H1 (cell line): Measurements from ENCODE around the gene CRKL.

Source experiments
- CTCF ChIP-seq, 3 experiments: IDR thresholded peaks; 1 replicate in 2 of 3; 2 replicates in 1 of 3; pipeline versions ENCODE4 v1.5.1 to v1.6.1; 2011; ENCODE audit warnings: low read length in 3 of 3, mild to moderate bottlenecking in 3 of 3, inconsistent platforms in 2 of 3, low read depth in 1 of 3, moderate library complexity in 1 of 3; ENCODE audit not compliant: insufficient read depth in 1 of 3; ENCODE audit errors: control extremely low read depth in 1 of 3
- MAX ChIP-seq: IDR thresholded peaks from 2 replicates; pipeline ENCODE4 v1.6.1; 2012; ENCODE audit warnings: inconsistent platforms
- NRF1 ChIP-seq: IDR thresholded peaks from 2 replicates; pipeline ENCODE4 v1.6.1; 2011; ENCODE audit warnings: mild to moderate bottlenecking, low read depth, low read length, improper control_type of control experiment
- POLR2A ChIP-seq, 2 experiments: IDR thresholded peaks; 1 replicate in 1 of 2; 2 replicates in 1 of 2; pipeline ENCODE4 v1.6.1; 2011; ENCODE audit warnings: low read depth in 2 of 2, low read length in 2 of 2, mild to moderate bottlenecking in 2 of 2; ENCODE audit errors: control extremely low read depth in 1 of 2
- POLR2AphosphoS5 ChIP-seq: IDR thresholded peaks from 2 replicates; pipeline ENCODE4 v1.6.1; 2011; ENCODE audit warnings: low read depth, low read length
- SP1 ChIP-seq: IDR thresholded peaks from 2 replicates; pipeline ENCODE4 v1.6.1; 2011; ENCODE audit warnings: low read depth, low read length
- SUZ12 ChIP-seq: fragments of 200-600 bp; sonication (generic); IDR thresholded peaks from 2 replicates; pipeline ENCODE4 v1.6.1; 2012; ENCODE audit warnings: mild to moderate bottlenecking, inconsistent platforms, low read length, moderate library complexity, mixed read lengths

GRCh38 chr22:20994128-20994901 is 77.1 kb downstream of the CRKL start:
- TF ChIP-seq POLR2A (IDR thresholded peaks at IDR 0.05; ENCODE audit: control extremely low read depth in 1 of 2, low read depth in 2 of 2, low read length in 2 of 2) (no peak), CTCF (IDR thresholded peaks at IDR 0.05; ENCODE audit: control extremely low read depth in 1 of 3, insufficient read depth in 1 of 3, low read depth in 1 of 3, low read length in 3 of 3) (no peak), MAX (no peak), SP1 (no peak), POLR2AphosphoS5 (no peak), NRF1 (no peak), SUZ12 (no peak)
